CD4-positive, CD25-positive, alpha-beta regulatory T cell (primary cell): ENCODE data around the gene PPL. TPM values are rescaled to one million over a fixed set of nuclear protein-coding genes. Genes with fewer than 3 reads are reported as not detected.

ENCODE experiments used
- ATAC-seq, 2 donors: fragments of 150-1000 bp; cut with Tn5 transposase; one replicate each; pipeline ENCODE4 v1.10.0; 2021; ENCODE audit warnings: low read depth in 2 of 2, moderate number of reproducible peaks in 2 of 2, moderate library complexity in 1 of 2
- DNase-seq, 3 donors: peaks; one replicate each; pipeline versions ENCODE4 v3.0.0 to v3.0.0-alpha.2; 2012 to 2022; ENCODE audit warnings: mixed read lengths in 1 of 3
- H3K27ac ChIP-seq: one replicate; pipeline ENCODE4 v1.7.0; 2013; ENCODE audit warnings: mild to moderate bottlenecking, low read length; ENCODE audit not compliant: insufficient read depth, poor library complexity, severe bottlenecking
- H3K27me3 ChIP-seq: one replicate; pipeline ENCODE4 v1.7.0; 2013; ENCODE audit warnings: low read length; ENCODE audit not compliant: control insufficient read depth, insufficient read depth
- H3K36me3 ChIP-seq: one replicate; pipeline ENCODE4 v1.7.0; 2013; ENCODE audit warnings: mild to moderate bottlenecking, low read length, moderate library complexity; ENCODE audit not compliant: control insufficient read depth, insufficient read depth
- H3K4me1 ChIP-seq: 2 replicates; pipeline ENCODE4 v1.7.0; 2013; ENCODE audit warnings: mild to moderate bottlenecking, low read length; ENCODE audit not compliant: insufficient read depth, control insufficient read depth, poor library complexity, severe bottlenecking
- H3K4me3 ChIP-seq: one replicate; pipeline ENCODE4 v1.7.0; 2013; ENCODE audit warnings: low read depth, mild to moderate bottlenecking, low read length, moderate library complexity
- H3K9me3 ChIP-seq, 2 experiments: 1 replicate in 1 of 2; 2 replicates in 1 of 2; pipeline ENCODE4 v1.7.0; 2013; ENCODE audit warnings: low read length in 2 of 2, mild to moderate bottlenecking in 1 of 2, moderate library complexity in 1 of 2; ENCODE audit not compliant: control insufficient read depth in 2 of 2
- H3K27ac Mint-ChIP-seq, 3 donors: one replicate each; pipeline ENCODE4 v1.8.0; 2020 to 2022; ENCODE audit warnings: mild to moderate bottlenecking in 3 of 3, mixed read lengths in 3 of 3, moderate library complexity in 2 of 3
- H3K27me3 Mint-ChIP-seq: one replicate; pipeline ENCODE4 v1.8.0; 2022; ENCODE audit warnings: mild to moderate bottlenecking, mixed read lengths
- H3K36me3 Mint-ChIP-seq: one replicate; pipeline ENCODE4 v1.8.0; 2020; ENCODE audit warnings: mixed read lengths
- H3K4me1 Mint-ChIP-seq, 4 donors: one replicate each; pipeline ENCODE4 v1.8.0; 2020 to 2022; ENCODE audit warnings: mixed read lengths in 4 of 4, mild to moderate bottlenecking in 1 of 4
- H3K4me3 Mint-ChIP-seq, 4 donors: one replicate each; pipeline ENCODE4 v1.8.0; 2020 to 2022; ENCODE audit warnings: mild to moderate bottlenecking in 4 of 4, mixed read lengths in 4 of 4, moderate library complexity in 3 of 4
- H3K9me3 Mint-ChIP-seq, 7 donors: one replicate each; pipeline ENCODE4 v1.8.0; 2020 to 2022; ENCODE audit warnings: mixed read lengths in 7 of 7, mild to moderate bottlenecking in 3 of 7, moderate library complexity in 2 of 7
- polyA plus RNA-seq, 4 donors: library from polyadenylated mRNA; unstranded; fragments of 300-500 nt; fragmentation: Illumina TruSeq; gene quantifications; one replicate each; pipeline ENCODE4 v1.2.3, GENCODE V29; 2021
- total RNA-seq: library from RNA; stranded (reverse); gene quantifications from one replicate; pipeline ENCODE4 v1.2.3, GENCODE V29; 2022

The PPL gene
- total and polyA plus RNA-seq, 5 donors from 2014 or later = 0.11 to 0.19 (median 0.14) TPM; not detected in 2

- Histone ChIP-seq H3K4me1 (peaks cover 42% of the 10 kb centered on the region), H3K27ac (peak overlapping the region; percentile 92), H3K27me3 (no peaks in the 10 kb centered on the region), H3K9me3 (no peaks in the 10 kb centered on the region), H3K36me3 (peaks cover 29% of the 10 kb centered on the region), H3K4me3 (peak overlapping the region; percentile 79)
- DNase-seq = peak in 2 of 3 donors; percentile 19 to 42
- H3K4me1 Mint-ChIP-seq = peaks cover 22 to 54% (median 44%) of the 10 kb centered on the region in 4 donors
- H3K27ac Mint-ChIP-seq = peak overlapping the region; percentile 91 to 94 (median 92)
- H3K36me3 Mint-ChIP-seq = peaks cover 15% of the 10 kb centered on the region
- H3K27me3 Mint-ChIP-seq = no peaks in the 10 kb centered on the region
- H3K4me3 Mint-ChIP-seq = peak overlapping the region; percentile 87 to 95 (median 90)
- no peak for ATAC-seq
- no peaks in the 10 kb centered on the region for H3K9me3 Mint-ChIP-seq
Observed at GRCh38 chr16:4846503-4846900, 90.4 kb downstream of the PPL start.

- Histone ChIP-seq H3K4me3 (no peak overlapping the region), H3K9me3 (no peaks in the 10 kb centered on the region), H3K36me3 (peaks cover 74% of the 10 kb centered on the region), H3K27ac (no peak overlapping the region), H3K4me1 (peaks cover 8% of the 10 kb centered on the region), H3K27me3 (no peaks in the 10 kb centered on the region)
- peaks cover 5 to 25% (median 21%) of the 10 kb centered on the region in 4 donors for H3K4me1 Mint-ChIP-seq
- H3K27ac Mint-ChIP-seq = peak overlapping the region in 1 of 3 donors; percentile 33
- DNase-seq = no peak
- peaks cover 43% of the 10 kb centered on the region for H3K36me3 Mint-ChIP-seq
- H3K9me3 Mint-ChIP-seq = no peaks in the 10 kb centered on the region
- no peaks in the 10 kb centered on the region for H3K27me3 Mint-ChIP-seq
- ATAC-seq = no peak
- peak overlapping the region in 1 of 4 donors; percentile 44 for H3K4me3 Mint-ChIP-seq
Observed at GRCh38 chr16:4840984-4841383, 96.0 kb downstream of the PPL start.

- DNase-seq (no peak), ATAC-seq (no peak)
- Mint-ChIP-seq H3K4me3 (no peak overlapping the region), H3K27ac (peak overlapping the region in 2 of 3 donors; percentile 17 to 74), H3K27me3 (no peaks in the 10 kb centered on the region), H3K4me1 (peaks cover 0 to 17% (median 13%) of the 10 kb centered on the region in 4 donors), H3K36me3 (peaks cover 38% of the 10 kb centered on the region), H3K9me3 (no peaks in the 10 kb centered on the region)
- Histone ChIP-seq H3K36me3 (peaks cover 76% of the 10 kb centered on the region), H3K4me1 (no peaks in the 10 kb centered on the region), H3K27ac (no peak overlapping the region), H3K9me3 (no peaks in the 10 kb centered on the region), H3K27me3 (no peaks in the 10 kb centered on the region), H3K4me3 (no peak overlapping the region)
Observed at GRCh38 chr16:4839942-4840341, 97.0 kb downstream of the PPL start.

GRCh38 chr16:4837733-4838501 lies 99.0 kb downstream of the PPL start:
- Histone ChIP-seq H3K4me3 (no peak overlapping the region), H3K9me3 (no peaks in the 10 kb centered on the region), H3K27ac (no peak overlapping the region), H3K4me1 (no peaks in the 10 kb centered on the region), H3K36me3 (peaks cover 66% of the 10 kb centered on the region), H3K27me3 (no peaks in the 10 kb centered on the region)
- Mint-ChIP-seq H3K27ac (peak overlapping the region in 1 of 3 donors; percentile 31), H3K4me3 (no peak overlapping the region), H3K9me3 (no peaks in the 10 kb centered on the region), H3K27me3 (no peaks in the 10 kb centered on the region), H3K4me1 (peaks cover 0 to 22% (median 17%) of the 10 kb centered on the region in 4 donors), H3K36me3 (peaks cover 31% of the 10 kb centered on the region)
- ATAC-seq (no peak), DNase-seq (no peak)

- Mint-ChIP-seq H3K4me1 (peaks cover 0 to 26% (median 20%) of the 10 kb centered on the region in 4 donors), H3K27ac (no peak overlapping the region), H3K27me3 (no peaks in the 10 kb centered on the region), H3K36me3 (peaks cover 43% of the 10 kb centered on the region), H3K4me3 (peak overlapping the region in 1 of 4 donors; percentile 12), H3K9me3 (no peaks in the 10 kb centered on the region)
- Histone ChIP-seq H3K4me1 (no peaks in the 10 kb centered on the region), H3K27ac (no peak overlapping the region), H3K9me3 (no peaks in the 10 kb centered on the region), H3K27me3 (no peaks in the 10 kb centered on the region), H3K4me3 (no peak overlapping the region), H3K36me3 (peaks cover 69% of the 10 kb centered on the region)
- ATAC-seq = no peak
- no peak for DNase-seq
Observed at GRCh38 chr16:4836727-4837126, 100.2 kb downstream of the PPL start.

GRCh38 chr16:4833584-4833983 lies 103.4 kb downstream of the PPL start:
- Mint-ChIP-seq H3K27me3 (no peaks in the 10 kb centered on the region), H3K9me3 (no peaks in the 10 kb centered on the region), H3K4me3 (no peak overlapping the region), H3K27ac (no peak overlapping the region), H3K36me3 (peaks cover 45% of the 10 kb centered on the region), H3K4me1 (peaks cover 0 to 21% (median 14%) of the 10 kb centered on the region in 4 donors)
- no peaks in the 10 kb centered on the region for H3K9me3 ChIP-seq
- no peaks in the 10 kb centered on the region for H3K27me3 ChIP-seq
- H3K27ac ChIP-seq = no peak overlapping the region
- DNase-seq (peak in 1 of 3 donors; percentile 29), ATAC-seq (no peak)
- H3K36me3 ChIP-seq = peaks cover 64% of the 10 kb centered on the region
- H3K4me1 ChIP-seq = no peaks in the 10 kb centered on the region
- peak overlapping the region; percentile 15 for H3K4me3 ChIP-seq

GRCh38 chr16:4832698-4833343 lies 104.1 kb downstream of the PPL start:
- DNase-seq (no peak), ATAC-seq (no peak)
- peaks cover 0 to 20% (median 13%) of the 10 kb centered on the region in 4 donors for H3K4me1 Mint-ChIP-seq
- H3K9me3 Mint-ChIP-seq = no peaks in the 10 kb centered on the region
- no peaks in the 10 kb centered on the region for H3K27me3 Mint-ChIP-seq
- peaks cover 39% of the 10 kb centered on the region for H3K36me3 Mint-ChIP-seq
- no peak overlapping the region for H3K27ac ChIP-seq
- no peak overlapping the region for H3K4me3 ChIP-seq
- H3K36me3 ChIP-seq = peaks cover 64% of the 10 kb centered on the region
- no peaks in the 10 kb centered on the region for H3K4me1 ChIP-seq
- H3K27ac Mint-ChIP-seq = peak overlapping the region in 1 of 3 donors; percentile 57
- no peak overlapping the region for H3K4me3 Mint-ChIP-seq
- H3K9me3 ChIP-seq = no peaks in the 10 kb centered on the region
- H3K27me3 ChIP-seq = no peaks in the 10 kb centered on the region
